ENCODE data around the gene PRRC2B.

- no peak for TF ChIP-seq CTCF (IDR thresholded peaks at IDR 0.05)
- TF ChIP-seq POLR2A (IDR thresholded peaks at IDR 0.05) = no peak
Observed at GRCh38 chr9:131517761-131518190, 123.9 kb downstream of the PRRC2B start.

All from right lobe of liver (tissue), 4 donors.